ENCODE measurements around the gene ATP8B1. TPM values are rescaled to one million over a fixed set of nuclear protein-coding genes. Genes with fewer than 3 reads are reported as not detected.

Gene ATP8B1
- total RNA-seq, 2 experiments from 2014 or later: not detected

- Histone ChIP-seq H3K4me1 (ENCODE audit: insufficient read depth, low read length) (no peaks in the 10 kb centered on the region), H3K36me3 (ENCODE audit: insufficient read depth, low read length) (no peaks in the 10 kb centered on the region), H3K9me3 (ENCODE audit: control insufficient read depth in 1 of 2, insufficient read depth in 1 of 2, low read length in 2 of 2) (no peaks in the 10 kb centered on the region), H3K27ac (ENCODE audit: low read depth in 1 of 2, low read length in 2 of 2) (no peak overlapping the region), H3K4me3 (ENCODE audit: low read length) (no peak overlapping the region), H3K27me3 (ENCODE audit: control insufficient read depth in 1 of 2, insufficient read depth in 2 of 2, low read length in 2 of 2) (no peaks in the 10 kb centered on the region)
- ATAC-seq (ENCODE audit: poor library complexity) (no peak), DNase-seq (no peak)
- peaks cover 21% of the 10 kb centered on the region for H3K27me3 Mint-ChIP-seq
- no peaks in the 10 kb centered on the region for H3K4me1 Mint-ChIP-seq (ENCODE audit: low read depth)
- no peak overlapping the region for H3K27ac Mint-ChIP-seq
- no peak overlapping the region for H3K4me3 Mint-ChIP-seq
- intact Hi-C loops (cut with DNase I, micrococcal nuclease): no loop called here
- TF ChIP-seq, protein P1, sequence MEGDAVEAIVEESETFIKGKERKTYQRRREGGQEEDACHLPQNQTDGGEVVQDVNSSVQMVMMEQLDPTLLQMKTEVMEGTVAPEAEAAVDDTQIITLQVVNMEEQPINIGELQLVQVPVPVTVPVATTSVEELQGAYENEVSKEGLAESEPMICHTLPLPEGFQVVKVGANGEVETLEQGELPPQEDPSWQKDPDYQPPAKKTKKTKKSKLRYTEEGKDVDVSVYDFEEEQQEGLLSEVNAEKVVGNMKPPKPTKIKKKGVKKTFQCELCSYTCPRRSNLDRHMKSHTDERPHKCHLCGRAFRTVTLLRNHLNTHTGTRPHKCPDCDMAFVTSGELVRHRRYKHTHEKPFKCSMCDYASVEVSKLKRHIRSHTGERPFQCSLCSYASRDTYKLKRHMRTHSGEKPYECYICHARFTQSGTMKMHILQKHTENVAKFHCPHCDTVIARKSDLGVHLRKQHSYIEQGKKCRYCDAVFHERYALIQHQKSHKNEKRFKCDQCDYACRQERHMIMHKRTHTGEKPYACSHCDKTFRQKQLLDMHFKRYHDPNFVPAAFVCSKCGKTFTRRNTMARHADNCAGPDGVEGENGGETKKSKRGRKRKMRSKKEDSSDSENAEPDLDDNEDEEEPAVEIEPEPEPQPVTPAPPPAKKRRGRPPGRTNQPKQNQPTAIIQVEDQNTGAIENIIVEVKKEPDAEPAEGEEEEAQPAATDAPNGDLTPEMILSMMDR (IDR thresholded peaks at IDR 0.05): no peak
- POLR2A ChIA-PET: no interaction called here
- no peaks in the 10 kb centered on the region for H3K9me3 Mint-ChIP-seq
- CTCF ChIA-PET: no interaction called here
- no peaks in the 10 kb centered on the region for H3K36me3 Mint-ChIP-seq (ENCODE audit: low read depth)
These were observed 40.3 kb upstream of the ATP8B1 start for GRCh38 chr18:57843386-57843785.

- H3K4me3 ChIP-seq (ENCODE audit: low read length): no peak overlapping the region
- H3K9me3 Mint-ChIP-seq: no peaks in the 10 kb centered on the region
- H3K27me3 ChIP-seq (ENCODE audit: control insufficient read depth in 1 of 2, insufficient read depth in 2 of 2, low read length in 2 of 2): no peaks in the 10 kb centered on the region
- TF ChIP-seq, protein P1 (IDR thresholded peaks at IDR 0.05): no peak
- intact Hi-C loops (cut with DNase I, micrococcal nuclease): no loop called here
- no peaks in the 10 kb centered on the region for H3K36me3 ChIP-seq (ENCODE audit: insufficient read depth, low read length)
- no peak overlapping the region for H3K4me3 Mint-ChIP-seq
- DNase-seq (no peak), ATAC-seq (ENCODE audit: poor library complexity) (no peak)
- H3K27me3 Mint-ChIP-seq: peaks cover 24% of the 10 kb centered on the region
- H3K4me1 Mint-ChIP-seq (ENCODE audit: low read depth): no peaks in the 10 kb centered on the region
- POLR2A ChIA-PET: no interaction called here
- no peaks in the 10 kb centered on the region for H3K4me1 ChIP-seq (ENCODE audit: insufficient read depth, low read length)
- H3K27ac Mint-ChIP-seq: no peak overlapping the region
- CTCF ChIA-PET: no interaction called here
- no peaks in the 10 kb centered on the region for H3K9me3 ChIP-seq (ENCODE audit: control insufficient read depth in 1 of 2, insufficient read depth in 1 of 2, low read length in 2 of 2)
- H3K36me3 Mint-ChIP-seq (ENCODE audit: low read depth): no peaks in the 10 kb centered on the region
- no peak overlapping the region for H3K27ac ChIP-seq (ENCODE audit: low read depth in 1 of 2, low read length in 2 of 2)
These were observed 38.5 kb upstream of the ATP8B1 start for GRCh38 chr18:57841568-57841967.

DNA sequence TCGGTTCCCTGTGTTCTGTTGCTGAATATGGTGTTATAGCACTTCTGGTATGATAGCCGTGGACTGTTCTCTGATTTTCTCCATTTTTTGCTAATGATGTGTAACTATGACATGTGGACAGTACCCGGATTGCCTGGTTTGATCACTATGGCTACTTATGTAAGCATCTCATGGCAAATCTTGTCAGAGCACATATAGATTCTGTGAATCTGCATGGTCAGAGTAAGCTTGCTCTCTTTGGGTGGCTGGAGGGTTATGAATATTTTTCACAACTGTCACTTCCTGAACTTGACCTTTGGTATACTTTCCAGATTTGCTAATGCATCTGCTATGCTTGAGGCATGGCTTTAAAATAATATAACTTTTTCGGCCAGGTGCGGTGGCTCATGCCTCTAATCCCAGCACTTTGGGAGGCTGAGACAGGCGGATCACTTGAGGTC is 36.8 kb upstream of the ATP8B1 start:
- no peak overlapping the region for H3K27ac Mint-ChIP-seq

More for the DNA sequence above, 36.8 kb upstream of the ATP8B1 start:
- H3K36me3 Mint-ChIP-seq (ENCODE audit: low read depth): no peaks in the 10 kb centered on the region
- Histone ChIP-seq H3K4me1 (ENCODE audit: insufficient read depth, low read length) (no peaks in the 10 kb centered on the region), H3K27ac (ENCODE audit: low read depth in 1 of 2, low read length in 2 of 2) (no peak overlapping the region), H3K27me3 (ENCODE audit: control insufficient read depth in 1 of 2, insufficient read depth in 2 of 2, low read length in 2 of 2) (no peaks in the 10 kb centered on the region), H3K9me3 (ENCODE audit: control insufficient read depth in 1 of 2, insufficient read depth in 1 of 2, low read length in 2 of 2) (no peaks in the 10 kb centered on the region), H3K36me3 (ENCODE audit: insufficient read depth, low read length) (no peaks in the 10 kb centered on the region), H3K4me3 (ENCODE audit: low read length) (no peak overlapping the region)
- H3K27me3 Mint-ChIP-seq: peaks cover 20% of the 10 kb centered on the region
- no peaks in the 10 kb centered on the region for H3K9me3 Mint-ChIP-seq
- TF ChIP-seq, protein P1 (IDR thresholded peaks at IDR 0.05): no peak
- DNase-seq (no peak), ATAC-seq (ENCODE audit: poor library complexity) (no peak)
- ChIA-PET POLR2A (no interaction called here), CTCF (no interaction called here)
- intact Hi-C loops (cut with DNase I, micrococcal nuclease): no loop called here
- H3K4me1 Mint-ChIP-seq (ENCODE audit: low read depth): no peaks in the 10 kb centered on the region
- H3K4me3 Mint-ChIP-seq: no peak overlapping the region
